Lower leg skin (tissue), 3 donors: Measurements from ENCODE around the gene CIZ1.

Source experiments
- CTCF ChIP-seq, 3 donors: fragments of 450-650 bp; IDR thresholded peaks; one replicate each; pipeline ENCODE4 v1.5.1; 2016; ENCODE audit warnings: antibody characterized with exemption in 3 of 3, mild to moderate bottlenecking in 3 of 3, moderate library complexity in 2 of 3
- POLR2A ChIP-seq, 2 donors: fragments of 450-650 bp; IDR thresholded peaks; one replicate each; pipeline ENCODE4 v1.6.1; 2016 to 2017; ENCODE audit warnings: antibody characterized with exemption in 2 of 2, mild to moderate bottlenecking in 1 of 2, moderate library complexity in 1 of 2

DNA sequence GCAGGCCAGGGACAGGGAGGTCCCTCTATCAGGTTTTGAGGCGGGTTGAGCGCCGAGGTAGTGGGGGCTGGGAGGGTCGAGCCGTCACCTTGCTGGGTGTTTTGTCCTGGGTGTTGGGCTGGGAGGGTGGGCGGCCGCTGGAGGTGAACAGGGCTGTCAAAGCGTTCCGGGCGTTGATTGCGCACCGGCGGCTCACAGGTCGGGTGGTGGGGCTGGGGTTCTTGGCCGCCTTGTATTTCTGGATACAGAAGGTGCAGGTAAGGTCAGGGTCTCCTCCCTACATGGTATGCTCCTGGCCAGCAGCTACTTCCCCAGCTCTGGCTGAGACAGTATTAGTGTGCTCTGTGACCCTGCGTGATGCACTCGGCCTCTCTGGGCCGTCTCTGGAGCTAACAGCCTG, 25.2 kb downstream of the CIZ1 start:
- no peak for TF ChIP-seq POLR2A (IDR thresholded peaks at IDR 0.05)
- TF ChIP-seq CTCF (IDR thresholded peaks at IDR 0.05) = no peak
